ENCODE measurements around the gene PEA15.

The PEA15 gene

GRCh38 chr1:160209321-160210046 is 4.3 kb downstream of the PEA15 start:
- no peak for DNase-seq

- DNase-seq, result no peak
These were observed 5.4 kb downstream of the PEA15 start for GRCh38 chr1:160210561-160210960.

GRCh38 chr1:160211046-160211790 is 6.0 kb downstream of the PEA15 start:
- DNase-seq, result no peak

- DNase-seq, result no peak
These were observed 9.4 kb downstream of the PEA15 start for GRCh38 chr1:160214481-160215140.

- DNase-seq, result no peak
These were observed 11.1 kb downstream of the PEA15 start for GRCh38 chr1:160216301-160216700.

- DNase-seq, result no peak
These were observed 12.4 kb downstream of the PEA15 start for GRCh38 chr1:160217481-160218051.

- DNase-seq, result no peak
These were observed 14.1 kb downstream of the PEA15 start for GRCh38 chr1:160219062-160219929.

GRCh38 chr1:160220301-160220700 is 15.1 kb downstream of the PEA15 start:
- DNase-seq, result no peak

- DNase-seq, result no peak
These were observed 15.9 kb downstream of the PEA15 start for GRCh38 chr1:160221089-160221488.

- no peak for DNase-seq
These were observed 17.4 kb downstream of the PEA15 start for GRCh38 chr1:160222546-160222945.

- no peak for DNase-seq
These were observed 19.4 kb downstream of the PEA15 start for GRCh38 chr1:160224606-160225005.

GRCh38 chr1:160225345-160225744 is 20.2 kb downstream of the PEA15 start:
- no peak for DNase-seq

- DNase-seq, result no peak
These were observed 21.4 kb downstream of the PEA15 start for GRCh38 chr1:160226623-160227022.

GRCh38 chr1:160227034-160227433 is 21.9 kb downstream of the PEA15 start:
- DNase-seq, result no peak

GRCh38 chr1:160227561-160227960 is 22.4 kb downstream of the PEA15 start:
- DNase-seq, result no peak

GRCh38 chr1:160228431-160228830 is 23.2 kb downstream of the PEA15 start:
- no peak for DNase-seq

GRCh38 chr1:160232911-160233310 is 27.7 kb downstream of the PEA15 start:
- DNase-seq, result no peak

GRCh38 chr1:160236806-160237205 is 31.6 kb downstream of the PEA15 start:
- DNase-seq, result no peak

- no peak for DNase-seq
These were observed 32.4 kb downstream of the PEA15 start for GRCh38 chr1:160237558-160237957.

- DNase-seq, result no peak
These were observed 33.2 kb downstream of the PEA15 start for GRCh38 chr1:160238408-160238807.

- DNase-seq, result no peak
These were observed 34.6 kb downstream of the PEA15 start for GRCh38 chr1:160239582-160240299.

GRCh38 chr1:160243767-160244166 is 38.6 kb downstream of the PEA15 start:
- no peak for DNase-seq
